Heart left ventricle (tissue), 13 donors: Measurements from ENCODE around the gene SPATA2.

Experiments
- CTCF ChIP-seq, 12 donors: fragments of 200-600 bp; sonication (generic) in 4 of 12; IDR thresholded peaks; one replicate each; pipeline versions ENCODE4 v1.5.0 to v1.8.0; 2018 to 2022; ENCODE audit warnings: antibody characterized with exemption in 12 of 12, mild to moderate bottlenecking in 5 of 12
- POLR2A ChIP-seq, 2 donors: fragments of 450-650 bp; IDR thresholded peaks; one replicate each; pipeline ENCODE4 v1.6.1; 2017; ENCODE audit warnings: antibody characterized with exemption in 2 of 2, mild to moderate bottlenecking in 2 of 2, moderate library complexity in 2 of 2
- donor health status: ischemic (EF 13 %, LVEDD 7.1; RV severe dilation, severe dysfunction).
- donor health status: DM: no; HTN: yes; CAD: no.
- donor health status: DM: no; HTN: no; CAD: no.
- donor health status: ischemic (EF 25% LVEDD 6.9; RV normal size, moderate dysfunction).
- donor health status: ischemic (EF 25% LVEDD 5.7; RV mildly dilated, moderate dysfunction).
- donor health status: ischemic (EF 35%, LVEDD 5.7; RV mildly dilated, moderate dysfunction).
- donor health status: nonischemic (EF 11% LVEDD 7.7; RV severe dilation, severe dysfunction).
- donor health status: DM: yes; HTN: yes; CAD: no.
- donor health status: PGD.
- donor health status: ischemic (EF 29% LVEDD 5.4; RV normal size, mild dysfunction).
- donor health status: nonischemic (EF 23%, LVEDD 6.1; RV moderate dilation, normal function).

GRCh38 chr20:49877386-49877921 is 37.9 kb downstream of the SPATA2 start:
- no peak for TF ChIP-seq CTCF (IDR thresholded peaks at IDR 0.05)
- TF ChIP-seq POLR2A (IDR thresholded peaks at IDR 0.05) = no peak
